Glutamatergic neuron (in vitro differentiated cells): ENCODE measurements around the gene ULBP3. TPM values are rescaled to one million over a fixed set of nuclear protein-coding genes. Genes with fewer than 3 reads are reported as not detected.
"Not testable (repeated sequence)": the region's sequence is repeated elsewhere in the genome, so short reads cannot be mapped to it uniquely, and the experiment has no call there.

Source experiments
- DNase-seq: peaks from one replicate; pipeline ENCODE4 v3.0.0; 2022
- H3K27ac Mint-ChIP-seq: one replicate; pipeline ENCODE4 v1.8.0; 2020; ENCODE audit warnings: mild to moderate bottlenecking, mixed read lengths, inconsistent platforms; ENCODE audit not compliant: unreplicated experiment
- H3K27me3 Mint-ChIP-seq: one replicate; pipeline ENCODE4 v1.8.0; 2020; ENCODE audit warnings: mild to moderate bottlenecking, moderate library complexity, mixed read lengths, inconsistent platforms; ENCODE audit not compliant: unreplicated experiment
- H3K36me3 Mint-ChIP-seq: one replicate; pipeline ENCODE4 v1.8.0; 2020; ENCODE audit warnings: mild to moderate bottlenecking, mixed read lengths, inconsistent platforms; ENCODE audit not compliant: unreplicated experiment
- H3K4me1 Mint-ChIP-seq: one replicate; pipeline ENCODE4 v1.8.0; 2020; ENCODE audit warnings: mild to moderate bottlenecking, low read depth, mixed read lengths, inconsistent platforms; ENCODE audit not compliant: unreplicated experiment
- H3K4me3 Mint-ChIP-seq: one replicate; pipeline ENCODE4 v1.8.0; 2020; ENCODE audit warnings: mild to moderate bottlenecking, mixed read lengths, inconsistent platforms; ENCODE audit not compliant: unreplicated experiment
- H3K9me3 Mint-ChIP-seq: one replicate; pipeline ENCODE4 v1.8.0; 2020; ENCODE audit warnings: mild to moderate bottlenecking, moderate library complexity, mixed read lengths, inconsistent platforms; ENCODE audit not compliant: unreplicated experiment
- total RNA-seq: library from RNA; stranded (reverse); fragmentation: NEBNext Ultra II Directional; extraction: Animal tissue kit (Norgen Biotek cat#: 25700); gene quantifications from one replicate; pipeline ENCODE4 v1.2.1, GENCODE V29; 2021; ENCODE audit not compliant: unreplicated experiment
- TF ChIP-seq, protein P1 (sequence below): fragments of 200-600 bp; sonication (generic); IDR thresholded peaks from one replicate; pipeline ENCODE4 v1.5.0; 2021; ENCODE audit not compliant: partially characterized antibody, unreplicated experiment

ULBP3 gene
- total RNA-seq, 1 donor from 2014 or later, result 7.5 TPM

DNA sequence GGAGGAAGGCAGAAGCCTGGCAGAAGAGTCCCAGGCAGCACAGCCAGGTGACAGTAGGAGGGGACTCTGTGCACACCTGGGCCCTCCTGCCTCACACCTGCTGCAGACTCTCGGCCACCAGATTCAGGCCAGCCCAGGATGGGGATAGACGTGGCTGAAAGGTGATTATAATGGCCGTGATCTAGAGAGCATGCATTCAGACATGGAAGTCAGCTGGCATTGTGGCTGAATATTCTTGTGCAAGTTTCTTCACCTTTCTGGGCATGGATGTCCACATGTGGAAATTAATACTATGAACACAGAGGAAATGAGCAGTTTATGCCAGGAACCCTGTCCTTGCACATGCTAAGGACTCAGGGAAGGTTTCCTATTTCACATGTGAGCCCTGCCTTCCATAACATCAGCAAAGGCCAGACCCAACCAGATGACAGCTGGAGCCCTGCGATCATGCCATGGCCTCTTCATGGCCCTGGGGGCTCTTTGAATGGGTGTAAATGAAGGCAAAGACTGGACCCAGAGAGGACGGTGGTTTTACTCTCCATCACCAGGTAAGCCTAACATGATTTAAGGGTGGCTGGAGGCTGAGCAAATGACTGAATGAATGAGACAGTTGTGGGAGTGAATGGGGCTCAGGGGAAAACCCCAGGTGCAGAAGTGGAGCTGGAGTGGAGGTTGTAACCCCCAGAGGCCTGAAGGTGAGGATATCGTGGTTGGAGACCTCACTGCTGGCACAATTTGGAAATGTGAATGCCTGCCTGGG, 40.9 kb downstream of the ULBP3 start:
- Mint-ChIP-seq H3K4me3 (no peak overlapping the region), H3K27me3 (peaks cover 12% of the 10 kb centered on the region), H3K4me1 (peaks cover 3% of the 10 kb centered on the region), H3K9me3 (peaks cover 4% of the 10 kb centered on the region), H3K36me3 (no peaks in the 10 kb centered on the region), H3K27ac (no peak overlapping the region)
- TF ChIP-seq, protein P1, sequence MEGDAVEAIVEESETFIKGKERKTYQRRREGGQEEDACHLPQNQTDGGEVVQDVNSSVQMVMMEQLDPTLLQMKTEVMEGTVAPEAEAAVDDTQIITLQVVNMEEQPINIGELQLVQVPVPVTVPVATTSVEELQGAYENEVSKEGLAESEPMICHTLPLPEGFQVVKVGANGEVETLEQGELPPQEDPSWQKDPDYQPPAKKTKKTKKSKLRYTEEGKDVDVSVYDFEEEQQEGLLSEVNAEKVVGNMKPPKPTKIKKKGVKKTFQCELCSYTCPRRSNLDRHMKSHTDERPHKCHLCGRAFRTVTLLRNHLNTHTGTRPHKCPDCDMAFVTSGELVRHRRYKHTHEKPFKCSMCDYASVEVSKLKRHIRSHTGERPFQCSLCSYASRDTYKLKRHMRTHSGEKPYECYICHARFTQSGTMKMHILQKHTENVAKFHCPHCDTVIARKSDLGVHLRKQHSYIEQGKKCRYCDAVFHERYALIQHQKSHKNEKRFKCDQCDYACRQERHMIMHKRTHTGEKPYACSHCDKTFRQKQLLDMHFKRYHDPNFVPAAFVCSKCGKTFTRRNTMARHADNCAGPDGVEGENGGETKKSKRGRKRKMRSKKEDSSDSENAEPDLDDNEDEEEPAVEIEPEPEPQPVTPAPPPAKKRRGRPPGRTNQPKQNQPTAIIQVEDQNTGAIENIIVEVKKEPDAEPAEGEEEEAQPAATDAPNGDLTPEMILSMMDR, result no peak
- no peak for DNase-seq

- Mint-ChIP-seq H3K36me3 (no peaks in the 10 kb centered on the region), H3K27ac (no peak overlapping the region), H3K4me1 (peaks cover 3% of the 10 kb centered on the region), H3K9me3 (peaks cover 4% of the 10 kb centered on the region), H3K27me3 (peaks cover 12% of the 10 kb centered on the region), H3K4me3 (no peak overlapping the region)
- no peak for DNase-seq
- TF ChIP-seq, protein P1, result no peak
Measured at GRCh38 chr6:150026976-150027805, 41.7 kb downstream of the ULBP3 start.

DNA sequence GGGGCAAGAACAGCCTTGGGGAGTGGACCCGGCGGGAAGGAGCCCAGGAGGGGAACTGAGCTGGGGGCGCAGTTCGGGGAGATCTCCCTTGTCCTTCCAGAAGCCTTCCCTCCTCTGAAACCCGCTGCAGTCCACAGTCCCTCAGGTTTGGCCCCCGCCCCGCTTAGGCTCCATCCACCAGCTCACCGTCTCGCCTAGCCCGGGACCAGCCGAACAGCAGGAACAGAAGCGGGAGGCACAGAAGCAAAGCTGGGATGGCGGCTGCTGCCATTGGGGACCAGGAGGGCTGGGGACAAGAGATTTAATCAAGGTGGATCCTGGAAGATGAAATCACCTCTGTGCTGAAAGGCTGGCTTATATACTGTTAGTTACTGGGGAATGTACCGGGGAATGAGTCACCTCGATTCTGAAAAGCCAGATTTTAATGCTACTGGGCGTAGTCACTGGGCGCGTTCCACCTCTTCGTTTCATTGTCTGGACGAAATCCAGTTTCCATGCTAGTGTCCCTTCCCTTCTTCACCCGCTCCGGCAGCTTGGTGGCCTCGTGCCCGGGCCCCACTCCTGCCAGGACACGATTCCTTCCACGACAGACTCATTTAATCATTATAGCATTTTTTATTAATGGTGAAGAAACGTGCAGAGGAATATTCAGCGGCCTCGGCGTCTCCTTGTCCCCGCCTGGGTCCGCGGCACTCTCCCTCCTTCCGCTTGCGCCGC, 43.6 kb downstream of the ULBP3 start, which contains the start of gene RAET1L:
Gene RAET1L (minus strand): TSS at position 332 of the 717 bp plus-strand sequence. CDS start 61 bp downstream, at position 271.
- TF ChIP-seq, protein P1, result no peak
- no peak within 1 kb of the TSS for H3K4me3 Mint-ChIP-seq
- DNase-seq, result no peak
- H3K9me3 Mint-ChIP-seq, result peaks cover 2% of the 10 kb centered on the region
- H3K27me3 Mint-ChIP-seq, result peaks cover 8% of the 10 kb centered on the region
- H3K36me3 Mint-ChIP-seq, result no peaks in the 10 kb centered on the region
- no peak within 1 kb of the TSS for H3K27ac Mint-ChIP-seq
- peaks cover 3% of the 10 kb centered on the region for H3K4me1 Mint-ChIP-seq

- TF ChIP-seq, protein P1, result no peak
- H3K9me3 Mint-ChIP-seq, result peaks cover 2% of the 10 kb centered on the region
- no peak overlapping the region for H3K4me3 Mint-ChIP-seq
- peaks cover 3% of the 10 kb centered on the region for H3K4me1 Mint-ChIP-seq
- DNase-seq, result no peak
- H3K27ac Mint-ChIP-seq, result no peak overlapping the region
- H3K27me3 Mint-ChIP-seq, result peaks cover 8% of the 10 kb centered on the region
- no peaks in the 10 kb centered on the region for H3K36me3 Mint-ChIP-seq
Measured at GRCh38 chr6:150024646-150025155, 44.2 kb downstream of the ULBP3 start.

DNA sequence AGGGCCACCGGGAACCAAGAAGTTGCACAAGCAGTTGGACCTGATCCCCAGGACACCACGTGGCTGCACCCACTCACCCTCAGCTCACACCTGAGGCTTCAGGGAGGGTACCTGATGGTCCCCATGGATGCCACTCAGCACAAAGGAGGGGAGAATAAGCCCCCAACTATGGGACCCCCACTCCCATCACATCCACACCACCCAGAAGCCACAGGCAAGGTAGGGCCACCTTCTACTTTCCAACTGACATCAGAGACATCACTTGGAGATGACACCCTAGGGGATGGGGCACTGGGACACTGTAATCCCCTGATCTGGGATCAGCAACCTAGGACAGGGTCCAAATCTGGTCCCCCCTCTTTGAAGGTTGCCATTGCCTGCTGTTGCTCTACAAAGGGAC, 44.9 kb downstream of the ULBP3 start:
- not testable (repeated sequence) for H3K4me1 Mint-ChIP-seq, H3K9me3 Mint-ChIP-seq, H3K36me3 Mint-ChIP-seq, DNase-seq, H3K27me3 Mint-ChIP-seq, H3K27ac Mint-ChIP-seq, H3K4me3 Mint-ChIP-seq

- not testable (repeated sequence) for H3K9me3 Mint-ChIP-seq, DNase-seq, H3K27ac Mint-ChIP-seq, H3K36me3 Mint-ChIP-seq, H3K4me3 Mint-ChIP-seq, H3K27me3 Mint-ChIP-seq, H3K4me1 Mint-ChIP-seq
Measured at GRCh38 chr6:150021870-150022269, 47.1 kb downstream of the ULBP3 start.
